H1 (cell line): Measurements from ENCODE around the gene NOTCH4.

Experiments
- BRCA1 ChIP-seq: IDR thresholded peaks from 2 replicates; pipeline ENCODE4 v1.6.1; 2012; ENCODE audit warnings: low read depth, low read length, improper control_type of control experiment
- CEBPB ChIP-seq: IDR thresholded peaks from 2 replicates; pipeline ENCODE4 v1.6.1; 2012; ENCODE audit warnings: low read depth, low read length
- EZH2 ChIP-seq: fragments of 200-600 bp; sonication (generic); IDR thresholded peaks from 2 replicates; pipeline ENCODE4 v1.7.1; 2012; ENCODE audit warnings: low read depth, mild to moderate bottlenecking, moderate library complexity, low read length, inconsistent platforms; ENCODE audit not compliant: severe bottlenecking
- TEAD4 ChIP-seq: IDR thresholded peaks from 2 replicates; pipeline ENCODE4 v1.6.1; 2012; ENCODE audit warnings: low read depth, low read length, inconsistent platforms, mixed read lengths
- TF ChIP-seq, protein P1 (sequence below), 3 experiments: IDR thresholded peaks; 1 replicate in 2 of 3; 2 replicates in 1 of 3; pipeline versions ENCODE4 v1.5.1 to v1.6.1; 2011; ENCODE audit warnings: low read length in 3 of 3, mild to moderate bottlenecking in 3 of 3, inconsistent platforms in 2 of 3, low read depth in 1 of 3, moderate library complexity in 1 of 3; ENCODE audit not compliant: insufficient read depth in 1 of 3; ENCODE audit errors: control extremely low read depth in 1 of 3
- TF ChIP-seq, protein P2 (sequence below): IDR thresholded peaks from 2 replicates; pipeline ENCODE4 v1.6.1; 2011; ENCODE audit warnings: low read length, improper control_type of control experiment
- TF ChIP-seq, protein P3 (sequence below): IDR thresholded peaks from 2 replicates; pipeline ENCODE4 v1.6.1; 2011; ENCODE audit warnings: low read depth, mild to moderate bottlenecking, low read length; ENCODE audit not compliant: insufficient read depth

DNA sequence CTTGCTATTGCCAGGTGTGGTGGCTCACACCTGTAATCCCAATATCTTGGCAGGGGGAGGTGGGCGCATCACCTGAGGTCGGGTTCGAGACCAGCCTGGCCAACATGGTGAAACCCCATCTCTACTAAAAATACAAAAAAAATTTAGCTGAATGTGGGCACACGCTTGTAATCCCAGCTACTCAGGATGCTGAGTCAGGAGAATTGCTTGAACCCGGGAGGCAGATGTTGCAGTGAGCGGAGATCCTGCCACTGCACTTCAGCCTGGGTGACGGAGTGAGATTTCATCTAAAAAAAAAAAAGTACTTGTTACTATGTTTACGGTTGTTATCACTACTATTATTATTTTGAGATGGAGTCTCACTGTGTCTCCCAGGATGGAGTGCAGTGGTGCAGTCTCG is 67.0 kb downstream of the NOTCH4 start:
- TF ChIP-seq BRCA1 (no peak), CEBPB (no peak), EZH2 (no peak), TEAD4 (no peak)
- TF ChIP-seq, protein P1, sequence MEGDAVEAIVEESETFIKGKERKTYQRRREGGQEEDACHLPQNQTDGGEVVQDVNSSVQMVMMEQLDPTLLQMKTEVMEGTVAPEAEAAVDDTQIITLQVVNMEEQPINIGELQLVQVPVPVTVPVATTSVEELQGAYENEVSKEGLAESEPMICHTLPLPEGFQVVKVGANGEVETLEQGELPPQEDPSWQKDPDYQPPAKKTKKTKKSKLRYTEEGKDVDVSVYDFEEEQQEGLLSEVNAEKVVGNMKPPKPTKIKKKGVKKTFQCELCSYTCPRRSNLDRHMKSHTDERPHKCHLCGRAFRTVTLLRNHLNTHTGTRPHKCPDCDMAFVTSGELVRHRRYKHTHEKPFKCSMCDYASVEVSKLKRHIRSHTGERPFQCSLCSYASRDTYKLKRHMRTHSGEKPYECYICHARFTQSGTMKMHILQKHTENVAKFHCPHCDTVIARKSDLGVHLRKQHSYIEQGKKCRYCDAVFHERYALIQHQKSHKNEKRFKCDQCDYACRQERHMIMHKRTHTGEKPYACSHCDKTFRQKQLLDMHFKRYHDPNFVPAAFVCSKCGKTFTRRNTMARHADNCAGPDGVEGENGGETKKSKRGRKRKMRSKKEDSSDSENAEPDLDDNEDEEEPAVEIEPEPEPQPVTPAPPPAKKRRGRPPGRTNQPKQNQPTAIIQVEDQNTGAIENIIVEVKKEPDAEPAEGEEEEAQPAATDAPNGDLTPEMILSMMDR (IDR thresholded peaks at IDR 0.05; ENCODE audit: control extremely low read depth in 1 of 3, insufficient read depth in 1 of 3, low read depth in 1 of 3, low read length in 3 of 3) = no peak
- TF ChIP-seq, protein P2, sequence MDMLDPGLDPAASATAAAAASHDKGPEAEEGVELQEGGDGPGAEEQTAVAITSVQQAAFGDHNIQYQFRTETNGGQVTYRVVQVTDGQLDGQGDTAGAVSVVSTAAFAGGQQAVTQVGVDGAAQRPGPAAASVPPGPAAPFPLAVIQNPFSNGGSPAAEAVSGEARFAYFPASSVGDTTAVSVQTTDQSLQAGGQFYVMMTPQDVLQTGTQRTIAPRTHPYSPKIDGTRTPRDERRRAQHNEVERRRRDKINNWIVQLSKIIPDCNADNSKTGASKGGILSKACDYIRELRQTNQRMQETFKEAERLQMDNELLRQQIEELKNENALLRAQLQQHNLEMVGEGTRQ = no peak
- TF ChIP-seq, protein P3, sequence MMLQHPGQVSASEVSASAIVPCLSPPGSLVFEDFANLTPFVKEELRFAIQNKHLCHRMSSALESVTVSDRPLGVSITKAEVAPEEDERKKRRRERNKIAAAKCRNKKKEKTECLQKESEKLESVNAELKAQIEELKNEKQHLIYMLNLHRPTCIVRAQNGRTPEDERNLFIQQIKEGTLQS = no peak
